Rectal smooth muscle tissue (tissue), 1 donor: ENCODE measurements around the gene GJA1.
"Not testable (repeated sequence)": the region's sequence is repeated elsewhere in the genome, so short reads cannot be mapped to it uniquely, and the experiment has no call there.

Source experiments
- H3K27ac ChIP-seq: one replicate; pipeline ENCODE4 v1.7.0; 2013; ENCODE audit warnings: low read depth, low read length, inconsistent platforms
- H3K27me3 ChIP-seq: one replicate; pipeline ENCODE4 v1.7.0; 2013; ENCODE audit warnings: low read length; ENCODE audit not compliant: control insufficient read depth, insufficient read depth
- H3K36me3 ChIP-seq: one replicate; pipeline ENCODE4 v1.7.0; 2013; ENCODE audit warnings: low read length; ENCODE audit not compliant: control insufficient read depth, insufficient read depth
- H3K4me1 ChIP-seq: one replicate; pipeline ENCODE4 v1.7.0; 2013; ENCODE audit warnings: low read length; ENCODE audit not compliant: control insufficient read depth, insufficient read depth
- H3K4me3 ChIP-seq: one replicate; pipeline ENCODE4 v1.7.0; 2013; ENCODE audit warnings: low read length
- H3K9ac ChIP-seq: one replicate; pipeline ENCODE4 v1.7.0; 2013; ENCODE audit warnings: low read length

Gene GJA1

GRCh38 chr6:121435444-121436069 lies at the start of gene GJA1:
TSS of gene GJA1 (plus strand) at chr6:121435646. CDS start at chr6:121446848, 11,202 bp downstream.
- H3K27ac ChIP-seq, result peak within 1 kb of the TSS; percentile 48
- H3K36me3 ChIP-seq, result no peaks in the 10 kb centered on the region
- peak within 1 kb of the TSS; percentile 78 for H3K4me3 ChIP-seq
- H3K9ac ChIP-seq, result no peak within 1 kb of the TSS
- no peaks in the 10 kb centered on the region for H3K4me1 ChIP-seq
- peaks cover 6% of the 10 kb centered on the region for H3K27me3 ChIP-seq

DNA sequence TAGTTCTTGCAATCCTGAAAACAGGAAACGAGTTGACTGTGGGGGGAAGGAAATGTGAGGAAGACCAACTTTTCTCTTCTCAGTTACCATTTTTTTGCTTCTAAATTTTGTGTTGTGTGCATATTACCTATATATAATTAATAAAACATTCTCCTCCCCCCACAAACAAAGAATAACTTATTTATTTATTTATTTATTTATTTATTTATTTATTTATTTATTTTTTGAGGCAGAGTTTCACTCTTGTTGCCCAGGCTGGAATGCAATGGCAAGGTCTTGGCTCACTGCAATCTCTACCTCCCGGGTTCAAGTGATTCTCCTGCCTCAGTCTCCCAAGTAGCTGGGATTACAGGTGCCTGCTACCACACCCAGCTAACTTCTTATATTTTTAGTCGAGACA lies 48.9 kb upstream of the GJA1 start:
- not testable (repeated sequence) for H3K27me3 ChIP-seq, H3K4me3 ChIP-seq, H3K4me1 ChIP-seq, H3K9ac ChIP-seq, H3K36me3 ChIP-seq, H3K27ac ChIP-seq

DNA sequence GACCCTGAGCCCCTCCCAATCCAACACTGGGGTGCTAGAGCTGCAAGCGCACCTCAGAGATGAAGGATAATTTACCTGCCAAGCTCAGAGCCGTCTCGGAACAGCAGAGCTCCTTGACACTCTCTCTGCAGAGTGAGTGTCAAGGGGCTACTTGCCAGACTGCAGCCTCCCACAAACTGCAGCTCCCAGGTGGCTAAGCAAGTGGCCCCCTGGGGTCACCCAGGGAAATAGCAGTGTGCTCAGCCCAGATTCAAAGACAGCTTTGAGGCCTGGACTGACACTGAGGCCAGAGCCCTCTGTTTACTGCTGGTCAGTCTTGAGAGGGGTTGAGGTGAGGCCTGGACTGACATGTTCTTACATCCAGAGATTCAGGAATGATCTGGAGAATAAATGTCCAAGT lies 46.0 kb upstream of the GJA1 start:
- Histone ChIP-seq H3K27me3 (no peaks in the 10 kb centered on the region), H3K9ac (no peak overlapping the region), H3K4me1 (no peaks in the 10 kb centered on the region), H3K27ac (no peak overlapping the region), H3K36me3 (no peaks in the 10 kb centered on the region), H3K4me3 (no peak overlapping the region)

DNA sequence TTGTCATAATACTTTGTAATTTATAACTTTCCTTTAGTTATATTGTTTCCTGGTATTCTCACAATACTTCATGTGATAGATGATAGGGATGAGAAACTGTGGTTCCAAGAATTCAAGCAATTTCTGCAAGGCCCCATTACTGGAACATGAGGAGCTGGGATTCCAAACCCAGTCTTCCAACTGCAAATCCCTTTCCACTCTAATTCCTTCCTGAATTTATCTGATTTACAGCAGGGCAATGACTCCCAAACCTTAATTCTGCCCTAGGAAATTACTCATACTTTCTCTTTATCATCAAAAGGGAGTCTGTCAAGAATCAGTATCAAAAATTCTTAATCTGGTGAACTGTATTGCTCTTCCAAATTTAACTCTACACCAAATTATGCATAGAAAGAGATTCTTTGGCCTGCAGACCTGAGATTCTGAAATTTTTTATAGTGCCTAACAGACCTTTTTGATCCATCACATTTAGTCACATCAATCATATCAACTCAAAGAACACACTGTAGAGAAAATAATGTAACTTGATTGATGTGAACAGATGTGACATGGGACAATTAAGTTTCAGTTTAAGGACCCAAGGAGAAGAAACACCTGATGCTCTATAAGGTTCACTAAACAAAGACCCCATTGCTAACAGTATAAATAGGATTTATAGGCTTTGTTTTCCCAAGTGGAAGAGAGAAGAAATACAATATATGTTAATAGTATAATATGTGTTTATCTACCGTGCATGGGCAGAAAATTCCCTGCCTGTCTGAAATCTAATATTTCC lies 41.5 kb upstream of the GJA1 start:
- no peak overlapping the region for H3K4me3 ChIP-seq
- H3K4me1 ChIP-seq, result no peaks in the 10 kb centered on the region
- no peak overlapping the region for H3K27ac ChIP-seq
- H3K36me3 ChIP-seq, result no peaks in the 10 kb centered on the region
- no peaks in the 10 kb centered on the region for H3K27me3 ChIP-seq
- no peak overlapping the region for H3K9ac ChIP-seq

- no peak overlapping the region for H3K27ac ChIP-seq
- H3K27me3 ChIP-seq, result no peaks in the 10 kb centered on the region
- no peak overlapping the region for H3K9ac ChIP-seq
- H3K4me3 ChIP-seq, result no peak overlapping the region
- H3K36me3 ChIP-seq, result no peaks in the 10 kb centered on the region
- no peaks in the 10 kb centered on the region for H3K4me1 ChIP-seq
Observed at GRCh38 chr6:121395736-121396135, 39.7 kb upstream of the GJA1 start.

GRCh38 chr6:121397188-121397587 lies 38.3 kb upstream of the GJA1 start:
- H3K27me3 ChIP-seq, H3K4me1 ChIP-seq, H3K9ac ChIP-seq, H3K4me3 ChIP-seq, H3K27ac ChIP-seq, H3K36me3 ChIP-seq: not testable (repeated sequence)

GRCh38 chr6:121398127-121398526 lies 37.3 kb upstream of the GJA1 start:
- Histone ChIP-seq H3K4me1 (no peaks in the 10 kb centered on the region), H3K36me3 (no peaks in the 10 kb centered on the region), H3K9ac (no peak overlapping the region), H3K27me3 (no peaks in the 10 kb centered on the region), H3K27ac (no peak overlapping the region), H3K4me3 (no peak overlapping the region)

- no peak overlapping the region for H3K9ac ChIP-seq
- no peak overlapping the region for H3K27ac ChIP-seq
- no peak overlapping the region for H3K4me3 ChIP-seq
- no peaks in the 10 kb centered on the region for H3K4me1 ChIP-seq
- no peaks in the 10 kb centered on the region for H3K27me3 ChIP-seq
- H3K36me3 ChIP-seq, result no peaks in the 10 kb centered on the region
Observed at GRCh38 chr6:121399966-121400365, 35.5 kb upstream of the GJA1 start.

DNA sequence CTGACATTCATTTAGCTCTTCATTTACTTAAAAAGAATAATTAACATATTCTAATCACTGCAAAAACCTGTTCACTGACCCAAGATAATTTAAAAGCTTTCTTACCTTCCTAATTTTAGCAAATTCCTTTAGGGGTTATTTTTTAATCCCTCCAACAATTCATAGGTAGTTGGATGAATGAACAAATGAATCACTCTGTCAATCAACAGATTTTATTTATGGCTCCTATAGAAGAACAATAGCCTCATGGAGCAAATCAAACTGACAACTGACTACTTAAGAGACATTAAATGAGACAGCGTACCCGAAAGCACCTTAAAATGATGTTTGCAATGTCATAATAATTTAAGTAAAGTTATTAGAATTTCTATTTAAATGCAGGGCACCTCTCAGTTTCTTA lies 31.5 kb upstream of the GJA1 start:
- Histone ChIP-seq H3K36me3 (no peaks in the 10 kb centered on the region), H3K27me3 (no peaks in the 10 kb centered on the region), H3K4me3 (no peak overlapping the region), H3K27ac (no peak overlapping the region), H3K4me1 (no peaks in the 10 kb centered on the region), H3K9ac (no peak overlapping the region)

GRCh38 chr6:121405306-121405705 lies 30.1 kb upstream of the GJA1 start:
- no peaks in the 10 kb centered on the region for H3K27me3 ChIP-seq
- H3K27ac ChIP-seq, result no peak overlapping the region
- H3K36me3 ChIP-seq, result no peaks in the 10 kb centered on the region
- H3K4me3 ChIP-seq, result no peak overlapping the region
- no peaks in the 10 kb centered on the region for H3K4me1 ChIP-seq
- no peak overlapping the region for H3K9ac ChIP-seq

GRCh38 chr6:121408321-121408720 lies 27.1 kb upstream of the GJA1 start:
- H3K27me3 ChIP-seq, result no peaks in the 10 kb centered on the region
- H3K27ac ChIP-seq, result no peak overlapping the region
- H3K4me3 ChIP-seq, result no peak overlapping the region
- no peaks in the 10 kb centered on the region for H3K4me1 ChIP-seq
- no peak overlapping the region for H3K9ac ChIP-seq
- no peaks in the 10 kb centered on the region for H3K36me3 ChIP-seq

- Histone ChIP-seq H3K27ac (no peak overlapping the region), H3K27me3 (no peaks in the 10 kb centered on the region), H3K4me3 (no peak overlapping the region), H3K9ac (no peak overlapping the region), H3K4me1 (no peaks in the 10 kb centered on the region), H3K36me3 (no peaks in the 10 kb centered on the region)
Observed at GRCh38 chr6:121413879-121414278, 21.6 kb upstream of the GJA1 start.

DNA sequence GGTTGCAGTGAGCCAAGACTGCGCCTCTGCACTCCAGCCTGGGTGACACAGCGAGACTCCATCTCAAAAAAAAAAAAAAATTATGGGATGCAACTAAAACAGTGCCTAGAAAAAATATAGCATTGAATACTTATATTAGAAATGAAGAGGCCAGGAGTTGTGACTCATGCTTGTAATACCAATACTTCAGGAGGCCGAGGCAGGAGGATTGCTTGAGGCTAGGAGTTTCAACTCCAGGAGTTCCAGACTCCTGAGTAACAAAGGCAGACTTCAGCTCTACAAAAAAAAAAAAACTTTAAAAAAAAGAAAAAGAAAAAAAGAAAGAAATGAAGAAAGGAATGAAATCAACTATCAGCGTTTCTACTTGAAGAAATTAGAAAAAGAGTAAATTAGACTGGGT lies 17.1 kb upstream of the GJA1 start:
- Histone ChIP-seq H3K4me3 (no peak overlapping the region), H3K27me3 (no peaks in the 10 kb centered on the region), H3K27ac (no peak overlapping the region), H3K9ac (no peak overlapping the region), H3K36me3 (no peaks in the 10 kb centered on the region), H3K4me1 (no peaks in the 10 kb centered on the region)
